HEK293T (cell line): ENCODE data around the gene UBE3D.

Experiments used
- CTCF ChIA-PET: fragments of 350-600 bp; formaldehyde crosslinking; extraction: SDS; loops from one replicate; lab custom pipeline; 2021; ENCODE audit warnings: antibody characterized with exemption, inconsistent platforms; lab: Yijun Ruan, JAX
- POLR2A ChIA-PET: fragments of 350-600 bp; formaldehyde crosslinking; extraction: SDS; loops from one replicate; lab custom pipeline; 2020; ENCODE audit warnings: antibody characterized with exemption, inconsistent platforms; lab: Yijun Ruan, JAX
- DNase-seq: peaks from one replicate; pipeline ENCODE4 v3.0.0; 2012; ENCODE audit warnings: mixed read lengths; ENCODE audit errors: extremely low spot score
- ARNT ChIP-seq: fragments of 450-650 bp; IDR thresholded peaks from 2 replicates; pipeline ENCODE4 v1.6.1; 2017; ENCODE audit warnings: mild to moderate bottlenecking
- BHLHE40 ChIP-seq: fragments of 450-650 bp; IDR thresholded peaks from 2 replicates; pipeline ENCODE4 v1.6.1; 2016; ENCODE audit warnings: mild to moderate bottlenecking, moderate library complexity, borderline replicate concordance
- CTBP1 ChIP-seq: fragments of 450-650 bp; IDR thresholded peaks from 2 replicates; pipeline ENCODE4 v1.6.1; 2016; ENCODE audit warnings: borderline replicate concordance
- ELF4 ChIP-seq: fragments of 450-650 bp; IDR thresholded peaks from 2 replicates; pipeline ENCODE4 v1.6.1; 2017; ENCODE audit warnings: antibody characterized with exemption
- FOXA1 ChIP-seq: fragments of 450-650 bp; IDR thresholded peaks from 2 replicates; pipeline ENCODE4 v1.6.1; 2016; ENCODE audit warnings: mild to moderate bottlenecking
- FOXK2 ChIP-seq: fragments of 450-650 bp; IDR thresholded peaks from 2 replicates; pipeline ENCODE4 v1.6.1; 2016; ENCODE audit warnings: mild to moderate bottlenecking
- FOXM1 ChIP-seq: fragments of 450-650 bp; IDR thresholded peaks from 2 replicates; pipeline ENCODE4 v1.6.1; 2017; ENCODE audit warnings: mild to moderate bottlenecking, borderline replicate concordance
- HDGF ChIP-seq: fragments of 450-650 bp; IDR thresholded peaks from 2 replicates; pipeline ENCODE4 v1.6.1; 2017; ENCODE audit warnings: antibody characterized with exemption, borderline replicate concordance
- L3MBTL2 ChIP-seq: fragments of 450-650 bp; conservative IDR thresholded peaks from 2 replicates; pipeline ENCODE4 v1.6.1; 2016; ENCODE audit warnings: mild to moderate bottlenecking
- LEF1 ChIP-seq: fragments of 450-650 bp; IDR thresholded peaks from 2 replicates; pipeline ENCODE4 v1.6.1; 2017; ENCODE audit warnings: mild to moderate bottlenecking, borderline replicate concordance
- NFRKB ChIP-seq: fragments of 450-650 bp; IDR thresholded peaks from 2 replicates; pipeline ENCODE4 v1.6.1; 2016; ENCODE audit warnings: mild to moderate bottlenecking, moderate library complexity
- PKNOX1 ChIP-seq: fragments of 450-650 bp; IDR thresholded peaks from 2 replicates; pipeline ENCODE4 v1.6.1; 2016
- SP1 ChIP-seq: fragments of 450-650 bp; IDR thresholded peaks from 2 replicates; pipeline ENCODE4 v1.6.1; 2017
- SUZ12 ChIP-seq: fragments of 450-650 bp; IDR thresholded peaks from 2 replicates; pipeline ENCODE4 v1.6.1; 2016; ENCODE audit warnings: mild to moderate bottlenecking
- TARDBP ChIP-seq: fragments of 450-650 bp; IDR thresholded peaks from 2 replicates; pipeline ENCODE4 v1.6.1; 2016
- ZNF384 ChIP-seq: fragments of 450-650 bp; IDR thresholded peaks from 2 replicates; pipeline ENCODE4 v1.6.1; 2016

UBE3D gene

GRCh38 chr6:83053678-83054077 lies 12.0 kb downstream of the UBE3D start:
- ChIA-PET POLR2A (interaction anchor here (0.9 kb wide), 1 partner anchor 12 kb away, joined by 3 read pairs; the partner anchor contains the start of gene UBE3D), CTCF (interaction anchor here (0.7 to 1.2 kb wide), 3 partner anchors 13 to 792 kb away, joined by 3 to 4 read pairs (median 3); no protein-coding TSS in a partner anchor)
- TF ChIP-seq LEF1 = no peak
- no peak for TF ChIP-seq SP1
- no peak for TF ChIP-seq TARDBP
- no peak for TF ChIP-seq HDGF
- TF ChIP-seq CTBP1 = no peak
- TF ChIP-seq L3MBTL2 = no peak
- no peak for TF ChIP-seq BHLHE40
- TF ChIP-seq ZNF384 = no peak
- TF ChIP-seq ARNT = no peak
- TF ChIP-seq FOXK2 = no peak
- no peak for TF ChIP-seq SUZ12
- TF ChIP-seq PKNOX1 = no peak
- no peak for DNase-seq

- ChIA-PET POLR2A (no interaction called here), CTCF (no interaction called here)
- DNase-seq = no peak
- TF ChIP-seq BHLHE40 (no peak), FOXK2 (no peak), LEF1 (no peak), FOXA1 (no peak), SP1 (no peak), SUZ12 (no peak), NFRKB (no peak), ZNF384 (no peak), ARNT (no peak), HDGF (no peak), L3MBTL2 (no peak), CTBP1 (no peak), PKNOX1 (no peak), TARDBP (no peak), FOXM1 (no peak), ELF4 (no peak)
Observed at GRCh38 chr6:83051377-83052172, 14.1 kb downstream of the UBE3D start.

- DNase-seq = no peak
- TF ChIP-seq FOXM1 = no peak
- no peak for TF ChIP-seq TARDBP
- TF ChIP-seq ZNF384 = no peak
- no peak for TF ChIP-seq LEF1
- TF ChIP-seq NFRKB = no peak
- ChIA-PET POLR2A (no interaction called here), CTCF (no interaction called here)
Observed at GRCh38 chr6:83047065-83047754, 18.4 kb downstream of the UBE3D start.

- ChIA-PET CTCF (interaction anchor here (0.5 to 0.7 kb wide), 2 partner anchors 682 to 1118 kb away, joined by 3 read pairs; no protein-coding TSS in a partner anchor), POLR2A (no interaction called here)
- no peak for DNase-seq
- TF ChIP-seq PKNOX1 (peak; percentile 72), ELF4 (no peak), ARNT (no peak)
Observed at GRCh38 chr6:83044091-83044768, 21.4 kb downstream of the UBE3D start.

- no peak for TF ChIP-seq BHLHE40
- TF ChIP-seq FOXA1 = no peak
- ChIA-PET CTCF (no interaction called here), POLR2A (no interaction called here)
- DNase-seq = no peak
Observed at GRCh38 chr6:83042467-83043053, 23.1 kb downstream of the UBE3D start.

GRCh38 chr6:83038246-83038645 lies 27.4 kb downstream of the UBE3D start:
- ChIA-PET POLR2A (no interaction called here), CTCF (no interaction called here)
- no peak for DNase-seq
- no peak for TF ChIP-seq ZNF384
- TF ChIP-seq SP1 = no peak
- no peak for TF ChIP-seq FOXM1
- no peak for TF ChIP-seq SUZ12
- no peak for TF ChIP-seq ELF4
